SK-N-SH (cell line): ENCODE measurements around the gene CASP7. TPM values are rescaled to one million over a fixed set of nuclear protein-coding genes. Genes with fewer than 3 reads are reported as not detected.

ENCODE experiments used
- CTCF ChIA-PET: fragments of 300-600, 350-600 bp; formaldehyde crosslinking; extraction: SDS; loops from one replicate; lab custom pipeline; 2021; lab: Yijun Ruan, JAX
- POLR2A ChIA-PET: fragments of 350-600 bp; sonication (Branson Sonifier 250); formaldehyde crosslinking; extraction: SDS; loops from one replicate; lab custom pipeline; 2020; ENCODE audit warnings: antibody characterized with exemption, inconsistent platforms; lab: Yijun Ruan, JAX
- DNase-seq: peaks from one replicate; pipeline ENCODE4 v3.0.0; 2012
- H2AFZ ChIP-seq: fragments of 200-600 bp; sonication (generic); 2 replicates; pipeline ENCODE4 v1.8.1; 2016; ENCODE audit warnings: antibody characterized with exemption, mild to moderate bottlenecking, low read depth
- H3F3A ChIP-seq: fragments of 200-600 bp; sonication (generic); replicated peaks from 2 replicates; pipeline ENCODE3; 2016; ENCODE audit warnings: antibody characterized with exemption, mild to moderate bottlenecking; ENCODE audit not compliant: insufficient read depth
- H3K27ac ChIP-seq, 2 experiments: fragments of 200-500 bp in 1 of 2; fragments of 200-600 bp in 1 of 2; sonication (Bioruptor generic) in 1 of 2; sonication (generic), shearing (Covaris generic) in 1 of 2; 2 replicates each; pipeline versions ENCODE4 v1.5.1 to v1.6.1; 2014 to 2016; ENCODE audit warnings: low read depth in 2 of 2, inconsistent platforms in 1 of 2, low read length in 1 of 2, mild to moderate bottlenecking in 1 of 2, mixed read lengths in 1 of 2
- H3K27me3 ChIP-seq: fragments of 200-600 bp; sonication (generic), shearing (Covaris generic); 2 replicates; pipeline ENCODE4 v1.6.1; 2016; ENCODE audit warnings: mixed run types; ENCODE audit not compliant: insufficient read depth
- H3K36me3 ChIP-seq, 2 experiments: fragments of 200-500 bp in 1 of 2; fragments of 200-600 bp in 1 of 2; sonication (Bioruptor generic) in 1 of 2; sonication (generic) in 1 of 2; replicated peaks in 1 of 2; 2 replicates each; pipeline versions ENCODE3 to v1.5.1; 2014 to 2016; ENCODE audit warnings: low read length in 1 of 2, mild to moderate bottlenecking in 1 of 2; ENCODE audit not compliant: insufficient read depth in 2 of 2, control insufficient read depth in 1 of 2
- H3K4me1 ChIP-seq, 2 experiments: fragments of 200-500 bp in 1 of 2; fragments of 200-600 bp in 1 of 2; sonication (Bioruptor generic) in 1 of 2; sonication (generic), shearing (Covaris generic) in 1 of 2; 2 replicates each; pipeline versions ENCODE4 v1.5.1 to v1.6.1; 2014 to 2016; ENCODE audit warnings: low read depth in 1 of 2, low read length in 1 of 2, mixed run types in 1 of 2; ENCODE audit not compliant: insufficient read depth in 2 of 2, control insufficient read depth in 1 of 2
- H3K4me2 ChIP-seq: fragments of 200-600 bp; sonication (generic), shearing (Covaris generic); 2 replicates; pipeline ENCODE4 v1.6.1; 2017; ENCODE audit warnings: mixed run types
- H3K4me3 ChIP-seq, 2 experiments: fragments of 200-500 bp in 1 of 2; fragments of 200-600 bp in 1 of 2; sonication (Bioruptor generic) in 1 of 2; sonication (generic), shearing (Covaris generic) in 1 of 2; 2 replicates each; pipeline versions ENCODE4 v1.5.1 to v1.8.1; 2014 to 2016; ENCODE audit warnings: low read depth in 2 of 2, inconsistent platforms in 1 of 2, low read length in 1 of 2, mild to moderate bottlenecking in 1 of 2, mixed read lengths in 1 of 2, moderate library complexity in 1 of 2
- H3K79me2 ChIP-seq: fragments of 200-600 bp; sonication (generic); 2 replicates; pipeline ENCODE4 v1.8.1; 2017; ENCODE audit warnings: mild to moderate bottlenecking; ENCODE audit not compliant: insufficient read depth
- H3K9ac ChIP-seq: fragments of 200-600 bp; sonication (generic); 2 replicates; pipeline ENCODE4 v1.6.1; 2017; ENCODE audit warnings: mixed run types
- H3K9me2 ChIP-seq: fragments of 200-600 bp; sonication (generic); 2 replicates; pipeline ENCODE4 v1.6.1; 2017; ENCODE audit warnings: mixed run types
- H3K9me3 ChIP-seq: fragments of 200-600 bp; sonication (generic); 2 replicates; pipeline ENCODE4 v1.6.1; 2017; ENCODE audit warnings: mixed run types, mild to moderate bottlenecking, moderate library complexity
- H4K20me1 ChIP-seq: fragments of 200-600 bp; sonication (generic); 2 replicates; pipeline ENCODE4 v1.6.1; 2017; ENCODE audit warnings: mild to moderate bottlenecking, mixed run types; ENCODE audit not compliant: insufficient read depth
- ELF1 ChIP-seq: IDR thresholded peaks from 2 replicates; pipeline ENCODE4 v1.4.0; 2012
- FOSL2 ChIP-seq: IDR thresholded peaks from 2 replicates; pipeline ENCODE4 v1.4.0; 2012; ENCODE audit warnings: low read depth, mild to moderate bottlenecking, moderate library complexity, borderline replicate concordance
- FOXJ3 ChIP-seq: sonication (generic); formaldehyde crosslinking; IDR thresholded peaks from 2 replicates; pipeline ENCODE4 v1.5.1; 2020; ENCODE audit warnings: mild to moderate bottlenecking, missing genetic modification reagents
- GATA2 ChIP-seq: sonication (generic); formaldehyde crosslinking; IDR thresholded peaks from 2 replicates; pipeline ENCODE4 v1.5.0; 2020; ENCODE audit warnings: mild to moderate bottlenecking, missing genetic modification reagents
- IRF3 ChIP-seq: fragments of 150-350 bp; IDR thresholded peaks from 2 replicates; pipeline ENCODE4 v1.6.1; 2016; ENCODE audit warnings: mild to moderate bottlenecking, low read depth, low read length
- JUND ChIP-seq: IDR thresholded peaks from 2 replicates; pipeline ENCODE4 v1.4.0; 2012
- MXI1 ChIP-seq: IDR thresholded peaks from 2 replicates; pipeline ENCODE4 v1.6.1; 2012; ENCODE audit warnings: mild to moderate bottlenecking, low read depth, low read length, improper control_type of control experiment
- NFIC ChIP-seq: IDR thresholded peaks from 2 replicates; pipeline ENCODE4 v1.4.0; 2012; ENCODE audit warnings: borderline replicate concordance
- NRF1 ChIP-seq: IDR thresholded peaks from 2 replicates; pipeline ENCODE4 v1.6.1; 2012; ENCODE audit warnings: low read depth, mild to moderate bottlenecking, low read length
- RFX5 ChIP-seq: IDR thresholded peaks from 2 replicates; pipeline ENCODE4 v1.6.1; 2012; ENCODE audit warnings: mild to moderate bottlenecking, improper control_type of control experiment, low read length
- SIN3A ChIP-seq: IDR thresholded peaks from 2 replicates; pipeline ENCODE4 v1.6.1; 2012; ENCODE audit warnings: low read depth, mild to moderate bottlenecking, low read length, moderate library complexity, borderline replicate concordance
- USF1 ChIP-seq: IDR thresholded peaks from 2 replicates; pipeline ENCODE4 v1.4.0; 2012; ENCODE audit warnings: low read depth, borderline replicate concordance
- ZBTB33 ChIP-seq: IDR thresholded peaks from 2 replicates; pipeline ENCODE4 v1.4.0; 2012; ENCODE audit warnings: low read depth, borderline replicate concordance
- WGBS: methylation state at CpG from one replicate; pipeline ENCODE4 v1.1.6; 2017; ENCODE audit warnings: low lambda C conversion rate; 5-methylcytosine and 5-hydroxymethylcytosine counted together
- polyA plus RNA-seq, 3 experiments: library from polyadenylated mRNA; depleted of rRNA; stranded (reverse); fragments of >200 nt; gene quantifications; 2 replicates each; pipeline ENCODE4 v1.2.3, GENCODE V29; 2012
- TF ChIP-seq, protein P1 (sequence below): IDR thresholded peaks from 2 replicates; pipeline ENCODE4 v1.6.1; 2012; ENCODE audit warnings: mild to moderate bottlenecking, low read depth, low read length, moderate library complexity
- TF ChIP-seq, protein P2 (sequence below): fragments of 200-600 bp; sonication (generic); IDR thresholded peaks from 2 replicates; pipeline ENCODE4 v1.6.1; 2017; ENCODE audit warnings: antibody characterized with exemption, mild to moderate bottlenecking, moderate library complexity
- TF ChIP-seq, protein P3 (sequence below): fragments of 150-350 bp; IDR thresholded peaks from 2 replicates; pipeline ENCODE4 v1.6.1; 2017; ENCODE audit warnings: antibody characterized with exemption, low read length, low read depth, borderline replicate concordance

The CASP7 gene
- polyA plus RNA-seq, 1 of the 3 experiments (the other 2 are of a cell fraction), result 15.1 TPM

DNA sequence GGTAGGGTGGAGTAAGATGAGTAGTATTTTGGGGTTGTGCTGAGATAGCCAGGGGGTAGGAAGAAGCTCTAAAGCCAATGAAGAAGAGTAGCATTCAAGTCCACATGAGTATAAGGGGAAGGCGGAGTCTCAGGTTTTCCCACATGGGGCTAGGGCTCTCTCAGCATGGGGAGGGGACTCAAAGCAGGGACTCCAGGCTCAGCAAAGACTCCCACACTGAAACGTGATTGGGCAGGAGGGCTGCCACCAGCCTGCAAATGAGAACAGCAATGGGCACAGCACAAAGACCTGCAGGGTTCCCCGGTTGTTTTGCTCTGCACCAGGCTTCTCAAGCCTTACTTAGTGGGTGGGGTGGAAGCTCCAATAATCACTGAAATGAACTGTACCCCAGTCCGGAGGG lies 14.4 kb upstream of the CASP7 start:
- Histone ChIP-seq H3K4me2 (no peak overlapping the region), H3K9ac (no peak overlapping the region), H4K20me1 (no peaks in the 10 kb centered on the region), H3F3A (no peaks in the 10 kb centered on the region), H3K27ac (no peak overlapping the region), H3K79me2 (no peaks in the 10 kb centered on the region), H3K9me2 (no peaks in the 10 kb centered on the region), H2AFZ (peak overlapping the region; percentile 24; the same call in 1 of the 2 replicates), H3K4me1 (peaks cover 0 to 11% of the 10 kb centered on the region in 2 experiments; a peak in 2 of 4 replicates), H3K9me3 (no peaks in the 10 kb centered on the region), H3K27me3 (no peaks in the 10 kb centered on the region)
- 67% methylated on average over 2 of the region's 4 CpGs for WGBS
- CTCF ChIA-PET, result no interaction called here
- TF ChIP-seq FOXJ3 (CRISPR knock-in tag) (no peak), RFX5 (no peak), JUND (no peak)
- TF ChIP-seq, all 33 proteins: peak for 0
- H3K4me3 ChIP-seq, result no peak overlapping the region
- no peaks in the 10 kb centered on the region for H3K36me3 ChIP-seq
- no peak for DNase-seq
- POLR2A ChIA-PET, result no interaction called here

- H3K4me3 ChIP-seq, result no peak overlapping the region
- no peak overlapping the region for H3K9ac ChIP-seq
- ChIA-PET POLR2A (no interaction called here), CTCF (no interaction called here)
- peaks cover 0 to 11% of the 10 kb centered on the region in 2 experiments; a peak in 2 of 4 replicates for H3K4me1 ChIP-seq
- H3K4me2 ChIP-seq, result peak overlapping the region; percentile 46; the same call in 1 of the 2 replicates
- no peaks in the 10 kb centered on the region for H3K79me2 ChIP-seq
- no peaks in the 10 kb centered on the region for H3K9me3 ChIP-seq
- DNase-seq, result no peak
- peak overlapping the region; percentile 24; the same call in 1 of the 2 replicates for H2AFZ ChIP-seq
- H3K27me3 ChIP-seq, result no peaks in the 10 kb centered on the region
- H3K9me2 ChIP-seq, result no peaks in the 10 kb centered on the region
- peak overlapping the region in 1 of 2 experiments; percentile 46; a peak in 2 of 4 replicates for H3K27ac ChIP-seq
- no peaks in the 10 kb centered on the region for H3K36me3 ChIP-seq
- 35% methylated on average over 6 of the region's 6 CpGs for WGBS
- H3F3A ChIP-seq, result no peaks in the 10 kb centered on the region
- no peaks in the 10 kb centered on the region for H4K20me1 ChIP-seq
- TF ChIP-seq, protein P1, sequence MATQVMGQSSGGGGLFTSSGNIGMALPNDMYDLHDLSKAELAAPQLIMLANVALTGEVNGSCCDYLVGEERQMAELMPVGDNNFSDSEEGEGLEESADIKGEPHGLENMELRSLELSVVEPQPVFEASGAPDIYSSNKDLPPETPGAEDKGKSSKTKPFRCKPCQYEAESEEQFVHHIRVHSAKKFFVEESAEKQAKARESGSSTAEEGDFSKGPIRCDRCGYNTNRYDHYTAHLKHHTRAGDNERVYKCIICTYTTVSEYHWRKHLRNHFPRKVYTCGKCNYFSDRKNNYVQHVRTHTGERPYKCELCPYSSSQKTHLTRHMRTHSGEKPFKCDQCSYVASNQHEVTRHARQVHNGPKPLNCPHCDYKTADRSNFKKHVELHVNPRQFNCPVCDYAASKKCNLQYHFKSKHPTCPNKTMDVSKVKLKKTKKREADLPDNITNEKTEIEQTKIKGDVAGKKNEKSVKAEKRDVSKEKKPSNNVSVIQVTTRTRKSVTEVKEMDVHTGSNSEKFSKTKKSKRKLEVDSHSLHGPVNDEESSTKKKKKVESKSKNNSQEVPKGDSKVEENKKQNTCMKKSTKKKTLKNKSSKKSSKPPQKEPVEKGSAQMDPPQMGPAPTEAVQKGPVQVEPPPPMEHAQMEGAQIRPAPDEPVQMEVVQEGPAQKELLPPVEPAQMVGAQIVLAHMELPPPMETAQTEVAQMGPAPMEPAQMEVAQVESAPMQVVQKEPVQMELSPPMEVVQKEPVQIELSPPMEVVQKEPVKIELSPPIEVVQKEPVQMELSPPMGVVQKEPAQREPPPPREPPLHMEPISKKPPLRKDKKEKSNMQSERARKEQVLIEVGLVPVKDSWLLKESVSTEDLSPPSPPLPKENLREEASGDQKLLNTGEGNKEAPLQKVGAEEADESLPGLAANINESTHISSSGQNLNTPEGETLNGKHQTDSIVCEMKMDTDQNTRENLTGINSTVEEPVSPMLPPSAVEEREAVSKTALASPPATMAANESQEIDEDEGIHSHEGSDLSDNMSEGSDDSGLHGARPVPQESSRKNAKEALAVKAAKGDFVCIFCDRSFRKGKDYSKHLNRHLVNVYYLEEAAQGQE, result no peak
- TF ChIP-seq, protein P2, sequence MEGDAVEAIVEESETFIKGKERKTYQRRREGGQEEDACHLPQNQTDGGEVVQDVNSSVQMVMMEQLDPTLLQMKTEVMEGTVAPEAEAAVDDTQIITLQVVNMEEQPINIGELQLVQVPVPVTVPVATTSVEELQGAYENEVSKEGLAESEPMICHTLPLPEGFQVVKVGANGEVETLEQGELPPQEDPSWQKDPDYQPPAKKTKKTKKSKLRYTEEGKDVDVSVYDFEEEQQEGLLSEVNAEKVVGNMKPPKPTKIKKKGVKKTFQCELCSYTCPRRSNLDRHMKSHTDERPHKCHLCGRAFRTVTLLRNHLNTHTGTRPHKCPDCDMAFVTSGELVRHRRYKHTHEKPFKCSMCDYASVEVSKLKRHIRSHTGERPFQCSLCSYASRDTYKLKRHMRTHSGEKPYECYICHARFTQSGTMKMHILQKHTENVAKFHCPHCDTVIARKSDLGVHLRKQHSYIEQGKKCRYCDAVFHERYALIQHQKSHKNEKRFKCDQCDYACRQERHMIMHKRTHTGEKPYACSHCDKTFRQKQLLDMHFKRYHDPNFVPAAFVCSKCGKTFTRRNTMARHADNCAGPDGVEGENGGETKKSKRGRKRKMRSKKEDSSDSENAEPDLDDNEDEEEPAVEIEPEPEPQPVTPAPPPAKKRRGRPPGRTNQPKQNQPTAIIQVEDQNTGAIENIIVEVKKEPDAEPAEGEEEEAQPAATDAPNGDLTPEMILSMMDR, result no peak
- TF ChIP-seq ELF1, result no peak
- TF ChIP-seq, protein P3, sequence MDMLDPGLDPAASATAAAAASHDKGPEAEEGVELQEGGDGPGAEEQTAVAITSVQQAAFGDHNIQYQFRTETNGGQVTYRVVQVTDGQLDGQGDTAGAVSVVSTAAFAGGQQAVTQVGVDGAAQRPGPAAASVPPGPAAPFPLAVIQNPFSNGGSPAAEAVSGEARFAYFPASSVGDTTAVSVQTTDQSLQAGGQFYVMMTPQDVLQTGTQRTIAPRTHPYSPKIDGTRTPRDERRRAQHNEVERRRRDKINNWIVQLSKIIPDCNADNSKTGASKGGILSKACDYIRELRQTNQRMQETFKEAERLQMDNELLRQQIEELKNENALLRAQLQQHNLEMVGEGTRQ, result no peak
- peak; percentile 29; the same call in 1 of the 2 replicates for TF ChIP-seq FOSL2
- TF ChIP-seq NRF1, result no peak
- TF ChIP-seq IRF3, result no peak
- no peak for TF ChIP-seq ZBTB33
- TF ChIP-seq USF1, result no peak
- no peak for TF ChIP-seq GATA2
- peak; percentile 42; the same call in 1 of the 2 replicates for TF ChIP-seq NFIC
- no peak for TF ChIP-seq MXI1
- no peak for TF ChIP-seq SIN3A
- TF ChIP-seq RFX5, result no peak
Measured at GRCh38 chr10:113665806-113666354, 13.8 kb upstream of the CASP7 start.
